ENCODE measurements around the gene EML1. TPM values are rescaled to one million over a fixed set of nuclear protein-coding genes. Genes with fewer than 3 reads are reported as not detected.

The EML1 gene
- polyA plus RNA-seq, 1 donor from 2014 or later, result 21.7 TPM

GRCh38 chr14:99842141-99842540, 48.9 kb downstream of the EML1 start:
- no peaks in the 10 kb centered on the region for H3K36me3 ChIP-seq (ENCODE audit: insufficient read depth, low read length)
- H3K27ac ChIP-seq (ENCODE audit: low read length), result no peak overlapping the region
- H3K4me2 ChIP-seq (ENCODE audit: low read length), result no peak overlapping the region
- H3K79me2 ChIP-seq (replicated peaks; ENCODE audit: insufficient read depth, low read length), result peaks cover 9% of the 10 kb centered on the region
- no peaks in the 10 kb centered on the region for H3K9me2 ChIP-seq (ENCODE audit: insufficient read depth, low read length)
- H2AFZ ChIP-seq (ENCODE audit: low read depth, low read length), result no peak overlapping the region
- no peaks in the 10 kb centered on the region for H3K9me3 ChIP-seq (ENCODE audit: low read length)
- no peaks in the 10 kb centered on the region for H3K27me3 ChIP-seq (ENCODE audit: insufficient read depth, low read depth, low read length)
- no peak overlapping the region for H3K4me3 ChIP-seq (ENCODE audit: low read length)
- no peak overlapping the region for H3K9ac ChIP-seq (ENCODE audit: low read length)
- TF ChIP-seq POLR2AphosphoS5 (IDR thresholded peaks at IDR 0.05) (no peak), REST (IDR thresholded peaks at IDR 0.05; ENCODE audit: borderline replicate concordance) (no peak), EP300 (conservative IDR thresholded peaks at IDR 0.05; ENCODE audit: poor library complexity, severe bottlenecking) (no peak)
- H4K20me1 ChIP-seq (ENCODE audit: insufficient read depth), result no peaks in the 10 kb centered on the region
- no peaks in the 10 kb centered on the region for H3F3A ChIP-seq (ENCODE audit: insufficient read depth, low read length, poor library complexity, severe bottlenecking)

- TF ChIP-seq REST (IDR thresholded peaks at IDR 0.05; ENCODE audit: borderline replicate concordance), result no peak
- TF ChIP-seq TAF1 (IDR thresholded peaks at IDR 0.05; ENCODE audit: low read depth), result no peak
- TF ChIP-seq CTCF (IDR thresholded peaks at IDR 0.05; ENCODE audit: poor library complexity, severe bottlenecking), result no peak
- TF ChIP-seq RAD21 (conservative IDR thresholded peaks at IDR 0.05), result no peak
- no peak for TF ChIP-seq EZH2 (IDR thresholded peaks at IDR 0.05; ENCODE audit: borderline replicate concordance, insufficient read depth, low read length, poor library complexity, severe bottlenecking)
- TF ChIP-seq EP300 (conservative IDR thresholded peaks at IDR 0.05; ENCODE audit: poor library complexity, severe bottlenecking), result no peak
- no peak for TF ChIP-seq MXI1 (conservative IDR thresholded peaks at IDR 0.05; ENCODE audit: poor library complexity, severe bottlenecking)
- no peak for TF ChIP-seq POLR2AphosphoS5 (IDR thresholded peaks at IDR 0.05)
- TF ChIP-seq SMC3 (conservative IDR thresholded peaks at IDR 0.05; ENCODE audit: poor library complexity), result no peak
- Histone ChIP-seq H3K9me2 (ENCODE audit: insufficient read depth, low read length) (no peaks in the 10 kb centered on the region), H3K4me3 (ENCODE audit: low read length) (no peak overlapping the region), H3K9me3 (ENCODE audit: low read length) (no peaks in the 10 kb centered on the region), H3K27ac (ENCODE audit: low read length) (no peak overlapping the region), H2AFZ (ENCODE audit: low read depth, low read length) (no peak overlapping the region), H3K4me2 (ENCODE audit: low read length) (no peak overlapping the region), H3K27me3 (ENCODE audit: insufficient read depth, low read depth, low read length) (no peaks in the 10 kb centered on the region), H3K36me3 (ENCODE audit: insufficient read depth, low read length) (no peaks in the 10 kb centered on the region), H3K79me2 (replicated peaks; ENCODE audit: insufficient read depth, low read length) (peaks cover 7% of the 10 kb centered on the region), H3K9ac (ENCODE audit: low read length) (no peak overlapping the region), H3F3A (ENCODE audit: insufficient read depth, low read length, poor library complexity, severe bottlenecking) (no peaks in the 10 kb centered on the region), H4K20me1 (ENCODE audit: insufficient read depth) (no peaks in the 10 kb centered on the region)
Observed at GRCh38 chr14:99846808-99847207, 53.6 kb downstream of the EML1 start.

Data from neural cell (in vitro differentiated cells).